ENCODE data around the gene PAPOLA.

GRCh38 chr14:96584907-96585671 lies 82.9 kb downstream of the PAPOLA start:
- TF ChIP-seq CTCF (IDR thresholded peaks at IDR 0.05) (no peak), POLR2A (IDR thresholded peaks at IDR 0.05) (no peak)

All from stomach (tissue), 4 donors.